ENCODE results near the gene PARP2. TPM values are rescaled to one million over a fixed set of nuclear protein-coding genes. Genes with fewer than 3 reads are reported as not detected.

Gene PARP2
- total and polyA plus RNA-seq, 9 of the 15 experiments (the other 6 are each of a cell fraction or from before 2014, with no cell fraction given), result 19.7 to 50.5 (median 29.9) TPM

DNA sequence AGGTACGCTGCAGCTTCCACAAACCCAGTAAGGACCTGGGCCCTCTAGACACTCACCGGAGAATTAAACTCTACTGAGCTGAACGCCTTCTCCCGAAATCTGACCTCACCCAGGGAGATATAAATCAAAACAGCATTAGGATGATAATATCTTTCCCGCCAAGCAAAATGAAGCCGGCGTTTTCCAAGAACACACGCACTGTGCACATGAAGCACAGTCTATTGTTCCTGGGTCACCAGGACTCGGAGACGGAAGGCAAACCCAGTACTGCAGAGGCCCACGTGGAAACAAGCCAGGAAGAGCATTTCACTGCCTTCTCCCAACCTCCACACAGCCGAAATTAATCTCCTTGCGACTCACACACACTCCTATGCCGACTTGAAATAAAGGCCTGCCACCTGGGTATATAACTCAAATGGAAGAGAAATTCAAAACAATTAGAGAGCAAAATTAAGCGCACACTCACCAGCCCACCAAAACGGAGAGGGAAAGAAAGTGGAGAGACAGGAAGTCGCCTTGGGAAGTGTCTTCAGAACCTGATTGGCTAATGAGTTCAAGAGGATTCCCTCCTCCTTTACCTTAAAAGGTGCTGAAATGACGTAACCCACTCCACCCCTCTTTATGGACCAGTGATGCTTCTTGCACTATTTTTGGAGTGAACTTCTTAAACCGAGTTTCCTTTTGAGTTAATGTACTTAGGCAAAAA lies 10.5 kb upstream of the PARP2 start, which contains the start of gene CCNB1IP1 (continued):
- peak; percentile 65 to 72 for TF ChIP-seq AFF1 (IDR thresholded peaks at IDR 0.05; ENCODE audit: low read depth in 1 of 2, partially characterized antibody in 2 of 2)
- TF ChIP-seq NCOA1 (IDR thresholded peaks at IDR 0.05; ENCODE audit: low read depth), result 0 out of 2 replicates have a peak, but pooled peaks have one; percentile 37
- TF ChIP-seq ATF7 (IDR thresholded peaks at IDR 0.05), result peak; percentile 97
- peak; percentile 76 for TF ChIP-seq TBP (optimal IDR thresholded peaks at IDR 0.05; ENCODE audit: low read depth, low read length)
- peak in 1 of 2 experiments; percentile 73; a peak in 1 of 4 replicates for TF ChIP-seq RCOR1 (IDR thresholded peaks at IDR 0.05; ENCODE audit: borderline replicate concordance in 1 of 2, low read depth in 2 of 2, low read length in 2 of 2)
- TF ChIP-seq STAT5A (IDR thresholded peaks at IDR 0.05; ENCODE audit: borderline replicate concordance, low read length), result no peak
- TF ChIP-seq LARP7 (IDR thresholded peaks at IDR 0.05), result peak; percentile 60; the same call in 1 of the 2 replicates
- peak; percentile 92 for TF ChIP-seq MYC (IDR thresholded peaks at IDR 0.05; ENCODE audit: low read depth, low read length)
- TF ChIP-seq MYC (CRISPR knock-in tag; IDR thresholded peaks at IDR 0.05; ENCODE audit: borderline replicate concordance, low read depth), result no peak
- peak; percentile 70 for TF ChIP-seq GABPA (tag; conservative IDR thresholded peaks at IDR 0.05; ENCODE audit: low read depth)
- peak; percentile 52 for TF ChIP-seq FOS (IDR thresholded peaks at IDR 0.05; ENCODE audit: extremely low read depth, insufficient read length)
- peak; percentile 61 for TF ChIP-seq ASH1L (IDR thresholded peaks at IDR 0.05; ENCODE audit: borderline replicate concordance, low read depth, partially characterized antibody)
- TF ChIP-seq DPF2 (IDR thresholded peaks at IDR 0.05), result 0 out of 2 replicates have a peak, but pooled peaks have one; percentile 34
- TF ChIP-seq TAF9B (IDR thresholded peaks at IDR 0.05; ENCODE audit: partially characterized antibody), result peak; percentile 76
- 0 out of 2 replicates have a peak, but pooled peaks have one; percentile 39 for TF ChIP-seq MTA3 (IDR thresholded peaks at IDR 0.05; ENCODE audit: borderline replicate concordance)
- no peak for TF ChIP-seq ZNF217 (CRISPR knock-in tag; IDR thresholded peaks at IDR 0.05)
- TF ChIP-seq SUPT5H (IDR thresholded peaks at IDR 0.05), result peak; percentile 91
- peak; percentile 90 for TF ChIP-seq JUND (IDR thresholded peaks at IDR 0.05; ENCODE audit: borderline replicate concordance, low read depth, low read length)
- peak; percentile 88; the same call in 2 of the 3 replicates for TF ChIP-seq JUND (tag; IDR thresholded peaks at IDR 0.05; ENCODE audit: borderline replicate concordance, low read depth, low read length)
- TF ChIP-seq SOX6 (IDR thresholded peaks at IDR 0.05), result 0 out of 2 replicates have a peak, but pooled peaks have one; percentile 29
- TF ChIP-seq POLR2AphosphoS5 (IDR thresholded peaks at IDR 0.05; ENCODE audit: control insufficient read depth, insufficient read depth, low read depth, low read length), result 0 out of 2 replicates have a peak, but pooled peaks have one; percentile 26
- TF ChIP-seq, protein P1, sequence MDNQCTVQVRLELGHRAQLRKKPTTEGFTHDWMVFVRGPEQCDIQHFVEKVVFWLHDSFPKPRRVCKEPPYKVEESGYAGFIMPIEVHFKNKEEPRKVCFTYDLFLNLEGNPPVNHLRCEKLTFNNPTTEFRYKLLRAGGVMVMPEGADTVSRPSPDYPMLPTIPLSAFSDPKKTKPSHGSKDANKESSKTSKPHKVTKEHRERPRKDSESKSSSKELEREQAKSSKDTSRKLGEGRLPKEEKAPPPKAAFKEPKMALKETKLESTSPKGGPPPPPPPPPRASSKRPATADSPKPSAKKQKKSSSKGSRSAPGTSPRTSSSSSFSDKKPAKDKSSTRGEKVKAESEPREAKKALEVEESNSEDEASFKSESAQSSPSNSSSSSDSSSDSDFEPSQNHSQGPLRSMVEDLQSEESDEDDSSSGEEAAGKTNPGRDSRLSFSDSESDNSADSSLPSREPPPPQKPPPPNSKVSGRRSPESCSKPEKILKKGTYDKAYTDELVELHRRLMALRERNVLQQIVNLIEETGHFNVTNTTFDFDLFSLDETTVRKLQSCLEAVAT (IDR thresholded peaks at IDR 0.05), result peak in 1 of 2 experiments; percentile 57; a peak in 1 of 4 replicates
- TF ChIP-seq SPI1 (IDR thresholded peaks at IDR 0.05; ENCODE audit: borderline replicate concordance, low read depth, low read length), result peak; percentile 60
- 0 out of 2 replicates have a peak, but pooled peaks have one; percentile 36 for TF ChIP-seq ZEB2 (IDR thresholded peaks at IDR 0.05)

Data from K562 (cell line).